Epithelial cell of proximal tubule (primary cell): ENCODE measurements around the gene METTL2B. TPM values are rescaled to one million over a fixed set of nuclear protein-coding genes. Genes with fewer than 3 reads are reported as not detected.

Source experiments
- DNase-seq: peaks from one replicate; pipeline ENCODE4 v3.0.0-alpha.2; 2011; ENCODE audit warnings: low read depth
- H3K4me3 ChIP-seq: 2 replicates; pipeline ENCODE4 v1.5.1; 2011; ENCODE audit warnings: low read depth, mild to moderate bottlenecking, low read length
- CTCF ChIP-seq: conservative IDR thresholded peaks from 2 replicates; pipeline ENCODE4 v1.5.1; 2012; ENCODE audit warnings: low read depth, mild to moderate bottlenecking, low read length
- total RNA-seq: library from RNA; depleted of rRNA; stranded (reverse); fragments of >200 nt; gene quantifications from 2 replicates; pipeline ENCODE4 v1.2.3, GENCODE V29; 2015

The METTL2B gene, protein sequence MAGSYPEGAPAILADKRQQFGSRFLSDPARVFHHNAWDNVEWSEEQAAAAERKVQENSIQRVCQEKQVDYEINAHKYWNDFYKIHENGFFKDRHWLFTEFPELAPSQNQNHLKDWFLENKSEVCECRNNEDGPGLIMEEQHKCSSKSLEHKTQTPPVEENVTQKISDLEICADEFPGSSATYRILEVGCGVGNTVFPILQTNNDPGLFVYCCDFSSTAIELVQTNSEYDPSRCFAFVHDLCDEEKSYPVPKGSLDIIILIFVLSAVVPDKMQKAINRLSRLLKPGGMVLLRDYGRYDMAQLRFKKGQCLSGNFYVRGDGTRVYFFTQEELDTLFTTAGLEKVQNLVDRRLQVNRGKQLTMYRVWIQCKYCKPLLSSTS
- total RNA-seq: 39.6 and 39.9 TPM in 2 replicates

- H3K4me3 ChIP-seq: peak within 1 kb of the TSS; percentile 61
- TF ChIP-seq CTCF: peak; percentile 36
- DNase-seq: peak; percentile 66
Measured at GRCh38 chr7:128476402-128477335, at the start of gene METTL2B. Gene METTL2B (plus strand): TSS chr7:128476748. CDS start chr7:128476766, 18 bp downstream.

DNA sequence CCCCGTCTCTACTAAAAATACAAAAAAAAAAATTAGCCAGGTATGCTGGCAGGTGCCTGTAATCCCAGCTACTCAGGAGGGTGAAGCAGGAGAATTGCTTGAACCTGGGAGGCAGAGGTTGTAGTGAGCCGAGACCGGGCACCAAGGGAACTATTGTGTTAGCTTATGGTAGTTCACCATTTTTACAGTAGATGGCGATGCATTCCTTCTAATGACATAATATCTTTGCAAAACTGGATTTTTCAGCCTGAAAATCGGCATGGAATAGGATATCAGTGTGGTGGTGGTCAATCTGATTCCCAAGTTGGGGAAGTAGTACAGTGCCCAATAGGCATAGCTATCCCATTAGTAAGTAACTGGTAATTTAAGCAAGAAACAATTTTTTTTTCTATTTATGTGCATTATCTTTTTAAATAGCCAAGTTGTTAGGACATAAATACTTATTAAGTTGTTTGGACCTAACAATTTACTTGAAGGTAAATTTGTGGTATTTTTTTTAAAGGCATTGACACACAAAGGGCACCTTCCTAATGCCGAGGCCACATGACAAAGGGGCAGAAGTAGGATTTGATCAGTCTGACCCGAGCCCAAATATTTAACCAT lies 49.2 kb upstream of the METTL2B start:
- peak; percentile 15 for DNase-seq
- TF ChIP-seq CTCF: peak; percentile 67
- no peak overlapping the region for H3K4me3 ChIP-seq

DNA sequence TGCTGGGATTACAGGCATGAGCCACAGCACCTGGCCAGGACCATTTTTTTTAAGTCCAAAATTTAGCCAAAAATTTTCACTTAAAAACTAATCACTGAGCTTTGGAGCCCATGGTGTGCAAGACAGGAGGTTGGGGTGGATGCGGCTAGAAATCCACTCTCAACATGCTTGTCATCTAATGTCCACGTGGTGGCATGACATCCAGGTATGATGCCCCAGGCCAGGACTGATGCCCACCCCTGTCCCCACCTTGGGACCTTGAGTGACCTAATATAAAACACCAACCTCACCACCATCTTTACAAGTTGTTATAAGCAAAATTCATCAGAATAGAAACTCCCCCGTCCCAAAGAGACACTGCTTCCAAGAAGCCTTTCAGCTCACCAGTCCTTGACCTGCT lies 46.3 kb upstream of the METTL2B start:
- TF ChIP-seq CTCF: peak; percentile 9
- no peak overlapping the region for H3K4me3 ChIP-seq
- no peak for DNase-seq

- no peak for TF ChIP-seq CTCF
- DNase-seq: no peak
- no peak overlapping the region for H3K4me3 ChIP-seq
Measured at GRCh38 chr7:128431221-128431620, 45.3 kb upstream of the METTL2B start.

DNA sequence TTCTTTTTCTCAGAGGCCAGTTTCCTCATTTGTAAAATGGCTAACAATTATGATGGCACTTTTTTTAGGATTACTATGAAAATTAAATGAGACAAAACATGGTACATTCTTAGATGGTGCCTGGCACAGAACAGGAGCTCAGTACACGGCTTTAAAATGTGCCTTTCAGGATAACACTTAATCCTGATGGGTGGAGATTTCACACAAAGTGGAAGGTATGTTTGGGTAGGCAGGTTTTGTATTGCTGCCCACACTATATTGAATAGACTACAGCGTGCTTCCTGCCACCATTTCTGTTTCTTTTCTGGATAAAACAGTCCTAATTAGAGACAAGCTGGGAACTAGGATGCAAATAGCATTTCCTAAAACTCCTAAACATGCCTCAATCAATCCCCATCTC lies 44.8 kb upstream of the METTL2B start:
- no peak for TF ChIP-seq CTCF
- no peak for DNase-seq
- H3K4me3 ChIP-seq: no peak overlapping the region

DNA sequence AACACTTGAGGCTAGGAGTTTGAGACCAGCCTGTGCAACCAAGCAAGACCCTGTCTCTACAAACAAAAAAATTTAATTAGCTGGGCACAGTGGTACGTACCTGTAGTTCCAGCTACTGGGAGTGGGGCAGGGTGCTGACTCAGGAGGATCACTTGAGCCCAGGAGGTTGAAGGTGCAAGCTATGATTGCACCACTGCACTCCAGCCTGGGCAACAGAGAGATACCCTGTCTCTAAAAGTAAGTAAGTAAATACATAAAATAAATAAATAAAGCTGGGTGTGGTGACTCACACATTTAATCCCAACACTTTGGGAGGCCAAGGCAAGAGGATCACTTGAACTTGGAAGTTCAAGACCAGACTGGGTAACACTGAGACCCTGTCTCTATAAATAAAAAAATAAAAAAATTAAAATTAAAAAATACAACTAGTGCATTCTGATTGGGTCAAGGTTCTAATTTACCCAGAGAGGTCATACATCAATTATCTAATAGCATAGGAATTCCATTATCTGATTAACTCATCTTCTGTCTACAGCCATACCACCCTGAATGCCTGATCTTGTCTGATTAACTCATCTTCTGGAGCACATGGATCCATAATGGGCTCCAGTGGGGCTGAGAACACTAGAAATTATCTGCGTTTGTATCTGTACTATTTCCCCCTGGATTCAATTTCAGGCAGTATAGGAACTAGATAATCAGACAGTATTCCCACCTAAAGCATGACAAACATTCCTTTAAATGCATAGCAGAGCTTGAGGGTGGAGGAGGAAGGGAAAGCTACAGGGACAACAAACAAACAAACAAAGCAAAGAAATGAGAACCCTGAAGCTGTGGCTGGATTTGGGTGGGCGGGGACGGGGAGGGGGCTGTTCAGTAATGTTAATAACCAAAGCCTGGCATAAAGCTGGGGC lies 41.9 kb upstream of the METTL2B start:
- no peak overlapping the region for H3K4me3 ChIP-seq
- DNase-seq: no peak

More for the DNA sequence above, 41.9 kb upstream of the METTL2B start:
- TF ChIP-seq CTCF: no peak
